Measurements from ENCODE around the gene PSMC3. TPM values are rescaled to one million over a fixed set of nuclear protein-coding genes. Genes with fewer than 3 reads are reported as not detected.

Gene PSMC3
- total RNA-seq, 1 experiment from 2014 or later: 358 TPM

- no peaks in the 10 kb centered on the region for H3K36me3 ChIP-seq
- DNase-seq (ENCODE audit: low read depth in 1 of 2, low spot score in 2 of 2): no peak
- H3K4me3 ChIP-seq: peak overlapping the region; percentile 28
- H3K27ac ChIP-seq: no peak overlapping the region
- no peaks in the 10 kb centered on the region for H3K27me3 ChIP-seq (replicated peaks)
- 0 out of 2 replicates have a peak, but pooled peaks cover 3% of the 10 kb centered on the region for H3K4me1 ChIP-seq (replicated peaks)
- H3K9me3 ChIP-seq (replicated peaks): no peaks in the 10 kb centered on the region
Observed at GRCh38 chr11:47399860-47400767, 26.1 kb downstream of the PSMC3 start.

DNA sequence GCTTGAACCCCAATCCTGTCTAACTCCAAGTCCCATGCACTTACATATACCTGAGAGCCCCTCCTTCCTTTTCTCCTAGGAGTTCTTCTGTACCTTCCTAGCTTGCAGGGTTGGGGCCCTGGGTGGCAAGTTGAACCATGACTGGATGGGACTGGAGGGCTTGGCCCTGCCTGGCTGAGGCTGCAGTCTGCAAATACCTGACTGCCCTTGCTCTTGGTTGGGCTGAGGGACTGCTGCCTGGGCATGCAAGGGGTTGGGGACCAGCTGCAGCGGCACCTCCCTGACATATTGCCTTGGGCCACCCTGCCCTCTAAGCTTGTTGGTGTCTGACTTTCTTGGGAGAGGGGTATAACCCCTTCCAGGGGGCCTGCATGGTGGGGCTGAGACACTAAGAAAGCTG, 27.7 kb downstream of the PSMC3 start:
- H3K36me3 ChIP-seq: no peaks in the 10 kb centered on the region
- no peak overlapping the region for H3K4me3 ChIP-seq
- H3K4me1 ChIP-seq (replicated peaks): peaks cover 4% of the 10 kb centered on the region
- DNase-seq (ENCODE audit: low read depth in 1 of 2, low spot score in 2 of 2): no peak
- no peaks in the 10 kb centered on the region for H3K9me3 ChIP-seq (replicated peaks)
- no peaks in the 10 kb centered on the region for H3K27me3 ChIP-seq (replicated peaks)
- no peak overlapping the region for H3K27ac ChIP-seq

GRCh38 chr11:47398011-47398410, 28.2 kb downstream of the PSMC3 start:
- Histone ChIP-seq H3K27ac (no peak overlapping the region), H3K4me3 (no peak overlapping the region), H3K4me1 (replicated peaks) (peaks cover 8% of the 10 kb centered on the region), H3K36me3 (no peaks in the 10 kb centered on the region), H3K9me3 (replicated peaks) (no peaks in the 10 kb centered on the region), H3K27me3 (replicated peaks) (no peaks in the 10 kb centered on the region)
- DNase-seq (ENCODE audit: low read depth in 1 of 2, low spot score in 2 of 2): no peak

GRCh38 chr11:47396049-47396320, 30.3 kb downstream of the PSMC3 start:
- H3K4me1 ChIP-seq (replicated peaks): peaks cover 16% of the 10 kb centered on the region
- H3K27me3 ChIP-seq (replicated peaks): no peaks in the 10 kb centered on the region
- no peaks in the 10 kb centered on the region for H3K9me3 ChIP-seq (replicated peaks)
- no peaks in the 10 kb centered on the region for H3K36me3 ChIP-seq
- H3K4me3 ChIP-seq: no peak overlapping the region
- DNase-seq (ENCODE audit: low read depth in 1 of 2, low spot score in 2 of 2): no peak
- no peak overlapping the region for H3K27ac ChIP-seq

GRCh38 chr11:47395223-47396048, 30.8 kb downstream of the PSMC3 start:
- Histone ChIP-seq H3K4me3 (no peak overlapping the region), H3K27ac (no peak overlapping the region), H3K27me3 (replicated peaks) (no peaks in the 10 kb centered on the region), H3K36me3 (no peaks in the 10 kb centered on the region), H3K9me3 (replicated peaks) (no peaks in the 10 kb centered on the region), H3K4me1 (replicated peaks) (peaks cover 18% of the 10 kb centered on the region)
- no peak for DNase-seq (ENCODE audit: low read depth in 1 of 2, low spot score in 2 of 2)

GRCh38 chr11:47394322-47395222, 31.7 kb downstream of the PSMC3 start:
- no peaks in the 10 kb centered on the region for H3K9me3 ChIP-seq (replicated peaks)
- H3K36me3 ChIP-seq: no peaks in the 10 kb centered on the region
- H3K27me3 ChIP-seq (replicated peaks): no peaks in the 10 kb centered on the region
- DNase-seq (ENCODE audit: low read depth in 1 of 2, low spot score in 2 of 2): no peak
- H3K4me3 ChIP-seq: no peak overlapping the region
- peaks cover 15% of the 10 kb centered on the region for H3K4me1 ChIP-seq (replicated peaks)
- H3K27ac ChIP-seq: no peak overlapping the region

GRCh38 chr11:47394050-47394321, 32.3 kb downstream of the PSMC3 start:
- no peak overlapping the region for H3K4me3 ChIP-seq
- DNase-seq (ENCODE audit: low read depth in 1 of 2, low spot score in 2 of 2): no peak
- peaks cover 15% of the 10 kb centered on the region for H3K4me1 ChIP-seq (replicated peaks)
- H3K9me3 ChIP-seq (replicated peaks): no peaks in the 10 kb centered on the region
- no peaks in the 10 kb centered on the region for H3K27me3 ChIP-seq (replicated peaks)
- no peak overlapping the region for H3K27ac ChIP-seq
- no peaks in the 10 kb centered on the region for H3K36me3 ChIP-seq

DNA sequence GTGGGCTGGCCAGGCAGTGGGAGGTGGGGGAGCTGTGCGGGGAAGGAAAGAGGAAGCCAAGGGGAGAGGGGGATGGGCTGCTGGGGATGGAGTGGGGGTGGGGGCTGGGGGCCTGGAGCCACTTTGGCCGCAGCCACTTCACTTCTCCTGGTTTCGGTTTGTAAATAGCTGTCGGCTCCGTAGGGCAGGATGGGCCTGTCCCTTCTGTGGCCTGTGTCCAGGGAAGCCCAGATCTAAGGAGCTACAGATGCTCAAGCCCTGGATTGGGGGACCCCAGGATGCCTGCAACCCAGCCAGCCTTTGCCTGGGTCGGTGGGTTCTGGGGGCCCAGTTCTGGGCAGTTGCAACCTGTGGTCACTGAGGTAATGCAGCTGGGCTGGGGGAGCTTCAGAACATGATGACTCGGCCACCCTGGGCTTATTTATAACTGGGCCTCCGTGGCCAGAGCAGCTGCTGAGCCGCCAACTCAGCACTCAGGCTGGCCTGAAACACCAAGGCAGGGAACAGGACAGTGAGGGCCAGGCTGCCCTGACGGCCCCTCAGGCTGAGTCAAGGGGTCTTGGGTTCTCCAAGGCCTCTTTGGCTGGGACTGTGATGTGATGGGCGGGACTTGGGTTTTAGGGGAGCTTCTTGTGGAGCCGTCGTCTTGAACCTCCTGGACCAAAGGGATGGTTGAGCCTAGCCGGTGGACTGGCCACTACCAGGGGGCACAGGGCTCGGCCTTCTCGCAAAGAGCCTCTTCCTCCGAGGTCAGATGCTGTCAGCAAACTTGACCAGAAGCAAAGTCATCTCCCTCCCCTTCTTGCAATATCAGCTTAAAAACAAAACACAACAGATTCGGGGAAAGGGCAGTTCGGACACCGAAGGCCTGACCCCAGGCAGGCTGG, 32.8 kb downstream of the PSMC3 start:
- Histone ChIP-seq H3K27me3 (replicated peaks) (no peaks in the 10 kb centered on the region), H3K4me1 (replicated peaks) (peaks cover 15% of the 10 kb centered on the region), H3K4me3 (no peak overlapping the region), H3K9me3 (replicated peaks) (no peaks in the 10 kb centered on the region), H3K27ac (no peak overlapping the region), H3K36me3 (no peaks in the 10 kb centered on the region)
- DNase-seq (ENCODE audit: low read depth in 1 of 2, low spot score in 2 of 2): no peak

DNA sequence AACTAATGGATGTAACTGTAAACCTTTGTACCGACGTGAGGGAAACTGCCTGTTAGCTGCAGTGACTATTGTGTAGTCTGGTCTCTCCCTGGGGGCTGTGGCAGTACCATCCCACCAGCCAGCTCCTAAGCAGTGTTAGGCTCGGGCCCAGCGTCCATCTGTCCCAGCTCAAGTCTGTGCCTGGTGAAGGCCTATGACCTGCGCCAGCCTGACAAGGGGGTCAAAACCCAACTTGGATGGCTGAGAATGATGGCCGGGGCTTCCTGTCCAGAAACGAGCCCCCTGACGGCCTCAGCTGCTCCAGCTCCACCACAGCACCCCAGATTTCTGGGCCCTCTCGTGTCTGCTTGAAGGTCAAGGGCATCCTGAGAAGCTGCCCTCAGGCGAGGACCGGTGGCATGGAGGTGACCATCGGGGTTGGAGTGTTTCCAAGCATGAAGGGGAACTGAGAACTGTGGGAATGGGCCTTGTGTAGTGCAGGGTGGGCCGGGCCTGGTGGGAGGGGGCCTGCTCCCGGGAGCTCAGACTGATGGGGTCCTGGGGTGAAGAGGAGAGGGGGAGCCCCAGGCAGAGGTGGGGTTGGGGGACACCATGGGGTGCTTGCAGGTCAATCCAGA, 33.6 kb downstream of the PSMC3 start:
- Histone ChIP-seq H3K9me3 (replicated peaks) (no peaks in the 10 kb centered on the region), H3K4me3 (no peak overlapping the region), H3K27ac (no peak overlapping the region), H3K27me3 (replicated peaks) (no peaks in the 10 kb centered on the region), H3K36me3 (no peaks in the 10 kb centered on the region), H3K4me1 (replicated peaks) (peaks cover 15% of the 10 kb centered on the region)
- no peak for DNase-seq (ENCODE audit: low read depth in 1 of 2, low spot score in 2 of 2)

- 0 out of 2 replicates have a peak overlapping the region, but pooled peaks have one; percentile 20 for H3K27ac ChIP-seq
- no peaks in the 10 kb centered on the region for H3K27me3 ChIP-seq (replicated peaks)
- peaks cover 15% of the 10 kb centered on the region for H3K4me1 ChIP-seq (replicated peaks)
- H3K36me3 ChIP-seq: no peaks in the 10 kb centered on the region
- no peak for DNase-seq (ENCODE audit: low read depth in 1 of 2, low spot score in 2 of 2)
- H3K9me3 ChIP-seq (replicated peaks): no peaks in the 10 kb centered on the region
- H3K4me3 ChIP-seq: no peak overlapping the region
Observed at GRCh38 chr11:47391711-47392432, 34.4 kb downstream of the PSMC3 start.

- Histone ChIP-seq H3K4me3 (no peak overlapping the region), H3K4me1 (replicated peaks) (peaks cover 15% of the 10 kb centered on the region), H3K9me3 (replicated peaks) (no peaks in the 10 kb centered on the region), H3K36me3 (no peaks in the 10 kb centered on the region), H3K27ac (0 out of 2 replicates have a peak overlapping the region, but pooled peaks have one; percentile 20), H3K27me3 (replicated peaks) (no peaks in the 10 kb centered on the region)
- no peak for DNase-seq (ENCODE audit: low read depth in 1 of 2, low spot score in 2 of 2)
Observed at GRCh38 chr11:47391077-47391583, 35.1 kb downstream of the PSMC3 start.

DNA sequence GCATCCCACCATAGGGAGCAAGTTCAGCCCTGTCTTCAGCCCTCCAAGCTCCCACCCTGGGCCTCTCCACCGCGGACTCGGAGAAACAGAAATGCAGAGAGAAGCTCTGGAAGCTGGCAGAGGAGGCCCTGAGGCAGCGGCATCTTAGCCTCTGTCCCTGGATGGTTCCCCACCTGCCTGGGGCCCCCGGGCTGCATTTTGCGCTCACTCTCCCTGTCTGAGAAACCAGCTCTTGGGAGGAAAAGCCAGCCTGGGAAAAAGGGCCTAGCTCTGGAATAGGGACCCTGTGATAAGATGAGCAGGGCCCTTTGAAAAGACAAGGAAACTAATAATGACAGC, 35.8 kb downstream of the PSMC3 start:
- no peaks in the 10 kb centered on the region for H3K36me3 ChIP-seq
- no peaks in the 10 kb centered on the region for H3K9me3 ChIP-seq (replicated peaks)
- DNase-seq (ENCODE audit: low read depth in 1 of 2, low spot score in 2 of 2): no peak
- H3K4me1 ChIP-seq (replicated peaks): peaks cover 15% of the 10 kb centered on the region
- H3K27me3 ChIP-seq (replicated peaks): no peaks in the 10 kb centered on the region
- no peak overlapping the region for H3K4me3 ChIP-seq
- no peak overlapping the region for H3K27ac ChIP-seq
